HPDE6-E6E7 (cell line): ENCODE data around the gene N4BP3.
"Not testable (repeated sequence)": the region's sequence is repeated elsewhere in the genome, so short reads cannot be mapped to it uniquely, and the experiment has no call there.

Experiments
- DNase-seq: peaks from one replicate; pipeline ENCODE4 v3.0.0; 2011; ENCODE audit warnings: missing footprints; ENCODE audit errors: extremely low spot score

The N4BP3 gene

GRCh38 chr5:178113141-178113787, at the start of gene N4BP3:
TSS of gene N4BP3 (plus strand) at chr5:178113532. CDS start at chr5:178119584, 6,052 bp downstream.
- peak; percentile 79 for DNase-seq

- no peak for DNase-seq
Measured at GRCh38 chr5:178067755-178068154, 45.6 kb upstream of the N4BP3 start.

GRCh38 chr5:178068293-178068692, 45.0 kb upstream of the N4BP3 start:
- no peak for DNase-seq

GRCh38 chr5:178069909-178070308, 43.4 kb upstream of the N4BP3 start:
- DNase-seq = no peak

- DNase-seq = no peak
Measured at GRCh38 chr5:178071108-178071507, 42.2 kb upstream of the N4BP3 start.

GRCh38 chr5:178072749-178073148, 40.6 kb upstream of the N4BP3 start:
- DNase-seq = no peak

- no peak for DNase-seq
Measured at GRCh38 chr5:178074266-178074952, 38.9 kb upstream of the N4BP3 start.

GRCh38 chr5:178076965-178077364, 36.4 kb upstream of the N4BP3 start:
- not testable (repeated sequence) for DNase-seq

GRCh38 chr5:178077751-178078150, 35.6 kb upstream of the N4BP3 start:
- DNase-seq = no peak

- DNase-seq = peak; percentile 37
Measured at GRCh38 chr5:178078197-178079010, 34.9 kb upstream of the N4BP3 start.

GRCh38 chr5:178080056-178080455, 33.3 kb upstream of the N4BP3 start:
- DNase-seq = no peak

- no peak for DNase-seq
Measured at GRCh38 chr5:178080618-178081410, 32.5 kb upstream of the N4BP3 start.

GRCh38 chr5:178081571-178082243, 31.6 kb upstream of the N4BP3 start:
- DNase-seq = no peak

GRCh38 chr5:178083922-178084321, 29.4 kb upstream of the N4BP3 start:
- DNase-seq = no peak

- no peak for DNase-seq
Measured at GRCh38 chr5:178085316-178085715, 28.0 kb upstream of the N4BP3 start.

GRCh38 chr5:178086266-178086665, 27.1 kb upstream of the N4BP3 start:
- no peak for DNase-seq

- DNase-seq = not testable (repeated sequence)
Measured at GRCh38 chr5:178087199-178087598, 26.1 kb upstream of the N4BP3 start.

GRCh38 chr5:178090856-178091255, 22.5 kb upstream of the N4BP3 start:
- DNase-seq = no peak

GRCh38 chr5:178093134-178093533, 20.2 kb upstream of the N4BP3 start:
- DNase-seq = no peak

GRCh38 chr5:178094345-178094744, 19.0 kb upstream of the N4BP3 start:
- DNase-seq = no peak

GRCh38 chr5:178098685-178099084, 14.6 kb upstream of the N4BP3 start:
- DNase-seq = no peak
